Kidney tubule cell (primary cell): ENCODE results near the gene SPX.

Experiments
- DNase-seq: peaks from one replicate; pipeline ENCODE4 v3.0.0-alpha.2; 2018; ENCODE audit warnings: low spot score

The SPX gene

GRCh38 chr12:21580748-21581516, 54.8 kb downstream of the SPX start:
- no peak for DNase-seq
